ENCODE measurements around the gene B3GNT2.

Gene B3GNT2

GRCh38 chr2:62207491-62207890 lies 11.6 kb downstream of the B3GNT2 start:
- no peak for DNase-seq

GRCh38 chr2:62208074-62208757 lies 12.3 kb downstream of the B3GNT2 start:
- DNase-seq, result no peak

DNA sequence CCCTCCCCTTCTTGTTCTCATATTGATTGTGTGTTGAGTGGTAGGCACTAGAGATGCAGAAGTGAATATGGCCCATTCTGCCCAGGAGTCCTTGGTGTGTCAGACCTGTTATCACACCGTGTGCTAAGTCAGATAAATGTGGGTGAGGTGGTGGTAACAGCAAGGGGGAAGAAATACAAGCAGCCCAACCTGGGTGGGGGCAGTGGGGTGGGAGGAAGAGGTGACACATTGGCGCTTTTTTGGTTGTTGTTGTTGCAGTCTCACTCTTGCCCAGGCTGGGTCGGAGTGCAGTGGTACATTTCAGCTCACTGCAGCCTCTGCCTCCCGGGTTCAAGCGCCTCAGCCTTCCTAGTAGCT lies 12.8 kb downstream of the B3GNT2 start:
- DNase-seq, result peak; percentile 58

DNA sequence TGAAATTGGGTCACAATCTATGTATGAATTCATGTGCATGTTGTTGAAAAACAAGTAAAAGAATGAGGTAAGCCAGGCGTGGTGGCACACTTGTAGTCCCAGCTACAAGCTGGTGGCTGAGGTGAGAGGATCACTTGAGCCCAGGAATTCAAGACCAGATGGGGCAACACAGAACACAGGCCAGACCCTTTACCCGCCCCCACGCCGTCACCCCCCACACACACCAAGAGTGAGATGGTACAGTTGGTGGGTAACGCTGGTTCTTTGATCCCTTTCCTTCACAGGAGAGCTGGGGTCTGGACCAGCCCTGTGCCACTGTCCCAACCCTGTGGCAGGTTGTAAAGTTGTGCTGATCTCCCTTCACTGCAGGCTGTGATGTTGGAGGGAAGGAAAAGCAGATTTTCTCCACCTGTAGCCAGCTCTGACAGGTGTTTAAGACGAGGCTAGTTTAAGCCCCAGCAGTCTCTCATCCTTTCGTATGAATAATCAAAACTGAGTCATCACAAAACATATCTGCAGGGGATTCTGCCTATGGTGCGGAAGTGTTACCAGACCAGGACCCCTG lies 13.6 kb downstream of the B3GNT2 start:
- DNase-seq, result no peak

GRCh38 chr2:62215306-62216064 lies 19.6 kb downstream of the B3GNT2 start:
- DNase-seq, result no peak

GRCh38 chr2:62216113-62216512 lies 20.2 kb downstream of the B3GNT2 start:
- DNase-seq, result no peak

- DNase-seq, result no peak
These were observed 20.7 kb downstream of the B3GNT2 start for GRCh38 chr2:62216616-62217015.

DNA sequence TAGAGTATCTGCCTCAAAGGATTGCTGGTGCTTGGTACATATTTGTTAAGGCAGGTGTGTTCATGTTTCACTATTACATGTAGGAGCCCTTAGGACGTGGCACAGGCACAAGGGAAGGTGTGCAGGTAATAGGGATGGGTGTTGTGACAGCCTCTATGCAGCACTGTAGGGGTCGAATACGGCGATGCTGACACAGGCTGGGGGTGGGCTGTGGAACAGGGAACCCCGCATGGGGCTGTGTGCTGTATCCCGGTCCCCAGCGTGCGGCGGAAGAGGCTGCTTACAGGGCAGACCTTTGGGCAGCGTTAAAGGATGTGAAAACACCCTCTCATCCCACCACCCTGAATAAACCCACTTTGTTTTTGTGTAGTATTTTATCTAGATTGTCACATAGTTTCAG lies 21.5 kb downstream of the B3GNT2 start:
- DNase-seq, result no peak

GRCh38 chr2:62217970-62218369 lies 22.1 kb downstream of the B3GNT2 start:
- DNase-seq, result no peak

- no peak for DNase-seq
These were observed 23.7 kb downstream of the B3GNT2 start for GRCh38 chr2:62219407-62220159.

DNA sequence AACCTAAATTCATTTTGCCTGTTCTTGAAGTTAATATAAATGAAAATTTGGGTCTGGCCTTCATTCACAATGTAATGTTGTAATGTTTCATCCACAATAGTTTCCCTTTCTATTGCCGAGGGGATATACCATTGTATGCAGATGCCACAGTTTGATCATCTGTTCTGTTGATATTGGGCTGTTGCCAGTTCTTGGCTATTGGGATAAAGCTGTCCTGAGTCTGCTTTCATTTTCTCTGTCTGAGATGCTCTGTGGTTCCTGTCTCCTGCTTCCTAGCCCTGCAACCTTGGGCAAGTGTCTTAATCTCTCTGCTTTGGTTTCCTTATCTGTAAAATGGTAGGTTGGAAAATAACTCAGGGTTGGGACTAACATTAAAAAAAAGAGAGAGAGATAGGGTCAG lies 25.2 kb downstream of the B3GNT2 start:
- DNase-seq, result no peak

DNA sequence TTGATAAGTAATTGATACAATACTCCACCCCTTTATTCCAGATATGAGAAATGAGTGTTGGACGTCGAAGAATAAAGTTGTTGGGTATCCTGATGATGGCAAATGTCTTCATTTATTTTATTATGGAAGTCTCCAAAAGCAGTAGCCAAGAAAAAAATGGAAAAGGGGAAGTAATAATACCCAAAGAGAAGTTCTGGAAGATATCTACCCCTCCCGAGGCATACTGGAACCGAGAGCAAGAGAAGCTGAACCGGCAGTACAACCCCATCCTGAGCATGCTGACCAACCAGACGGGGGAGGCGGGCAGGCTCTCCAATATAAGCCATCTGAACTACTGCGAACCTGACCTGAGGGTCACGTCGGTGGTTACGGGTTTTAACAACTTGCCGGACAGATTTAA lies 26.3 kb downstream of the B3GNT2 start:
- DNase-seq, result no peak

DNA sequence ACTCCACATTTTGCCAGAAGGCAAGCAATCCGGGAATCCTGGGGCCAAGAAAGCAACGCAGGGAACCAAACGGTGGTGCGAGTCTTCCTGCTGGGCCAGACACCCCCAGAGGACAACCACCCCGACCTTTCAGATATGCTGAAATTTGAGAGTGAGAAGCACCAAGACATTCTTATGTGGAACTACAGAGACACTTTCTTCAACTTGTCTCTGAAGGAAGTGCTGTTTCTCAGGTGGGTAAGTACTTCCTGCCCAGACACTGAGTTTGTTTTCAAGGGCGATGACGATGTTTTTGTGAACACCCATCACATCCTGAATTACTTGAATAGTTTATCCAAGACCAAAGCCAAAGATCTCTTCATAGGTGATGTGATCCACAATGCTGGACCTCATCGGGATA lies 26.8 kb downstream of the B3GNT2 start:
- DNase-seq, result no peak

- no peak for DNase-seq
These were observed 29.1 kb downstream of the B3GNT2 start for GRCh38 chr2:62224976-62225375.

GRCh38 chr2:62227386-62228075 lies 31.6 kb downstream of the B3GNT2 start:
- no peak for DNase-seq

DNA sequence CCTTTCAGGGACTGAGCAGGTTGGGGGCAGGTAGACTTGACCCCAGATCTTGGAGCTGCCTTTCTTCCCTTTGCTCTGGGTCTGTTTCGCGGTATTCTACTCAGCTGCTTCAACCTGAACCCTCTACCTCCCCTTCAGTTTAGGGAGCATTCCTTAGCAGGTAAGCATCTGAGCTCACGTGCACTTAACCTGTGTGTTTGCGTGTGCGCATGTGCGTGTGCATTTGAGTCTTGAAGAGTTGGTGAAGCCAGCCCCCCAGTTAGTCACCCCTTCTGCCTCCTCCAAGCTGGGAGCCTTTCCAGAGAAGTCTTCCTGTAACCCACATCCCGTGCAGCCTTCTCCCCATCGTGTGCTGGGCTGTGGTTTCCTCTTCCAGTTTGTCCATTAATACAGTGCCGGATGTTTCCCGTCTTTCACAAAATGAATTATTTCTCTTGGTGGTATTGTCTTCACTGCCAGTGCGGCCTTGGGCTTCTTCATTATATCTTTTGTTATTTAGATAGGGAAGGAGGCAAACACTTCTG lies 33.2 kb downstream of the B3GNT2 start:
- DNase-seq, result no peak

GRCh38 chr2:62231541-62231940 lies 35.6 kb downstream of the B3GNT2 start:
- DNase-seq, result no peak

DNA sequence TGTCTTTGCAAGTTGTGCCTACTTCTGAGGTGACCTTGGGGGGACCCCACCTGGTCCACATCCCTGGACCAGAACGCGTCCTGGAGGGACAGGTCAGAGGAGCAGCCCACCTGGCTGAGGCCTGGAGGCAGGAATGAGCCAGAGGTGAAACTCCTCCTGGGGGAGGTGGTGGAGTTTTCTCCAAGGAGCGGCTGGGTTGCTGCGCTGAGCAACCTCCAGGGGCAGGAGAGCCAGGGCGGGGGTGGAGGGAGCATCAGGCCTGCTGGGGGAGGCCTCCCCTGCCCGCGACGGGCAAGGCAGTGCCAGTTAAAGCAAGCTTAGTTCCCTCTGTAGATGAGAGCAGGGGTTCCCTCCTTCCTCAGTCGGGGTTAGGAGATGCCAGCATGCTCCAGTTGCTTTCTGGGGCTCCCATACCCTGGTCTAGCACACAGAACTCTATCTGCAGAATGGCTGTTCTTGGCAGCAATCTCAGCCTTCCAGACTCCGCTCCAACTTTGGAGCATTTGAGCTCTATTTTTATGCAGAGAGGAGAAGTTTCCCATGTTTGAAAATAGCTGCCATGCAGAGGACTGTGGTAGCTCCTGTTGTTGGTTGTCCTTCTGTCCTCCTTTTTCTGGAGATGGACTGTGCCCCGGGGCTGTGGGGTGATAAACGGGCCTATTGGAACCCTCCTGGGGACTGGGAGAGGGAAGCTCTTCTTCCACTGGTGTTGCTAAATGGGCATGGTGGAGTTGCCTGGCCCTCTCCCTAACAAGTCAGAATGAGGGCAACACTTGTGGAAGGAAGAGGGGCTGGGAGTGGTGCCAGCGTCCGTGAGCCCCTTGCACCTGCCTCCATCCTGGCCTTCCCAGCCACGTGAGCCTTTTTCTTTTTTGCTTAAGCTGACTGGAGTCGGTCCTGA lies 39.1 kb downstream of the B3GNT2 start:
- DNase-seq, result no peak

- no peak for DNase-seq
These were observed 40.6 kb downstream of the B3GNT2 start for GRCh38 chr2:62236499-62236898.

DNA sequence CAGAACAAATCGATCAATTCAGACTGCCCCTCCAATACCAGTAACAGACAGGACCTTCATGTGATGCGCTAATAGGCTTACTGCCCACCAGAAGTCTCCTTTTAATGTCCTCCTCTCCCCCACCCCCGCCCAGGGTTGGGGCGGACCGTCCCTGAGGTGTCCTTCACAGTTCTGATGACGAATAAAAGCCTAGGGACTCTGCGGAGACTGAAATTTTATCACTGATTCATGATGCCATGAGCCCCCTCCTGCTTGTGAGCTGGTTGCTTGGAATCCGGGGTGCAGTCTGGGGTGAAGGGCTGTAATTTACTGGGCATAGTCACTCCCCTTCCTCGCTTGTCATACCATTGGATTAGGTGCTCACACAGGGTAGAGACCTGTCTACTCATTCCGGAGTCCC lies 42.3 kb downstream of the B3GNT2 start:
- no peak for DNase-seq

DNA sequence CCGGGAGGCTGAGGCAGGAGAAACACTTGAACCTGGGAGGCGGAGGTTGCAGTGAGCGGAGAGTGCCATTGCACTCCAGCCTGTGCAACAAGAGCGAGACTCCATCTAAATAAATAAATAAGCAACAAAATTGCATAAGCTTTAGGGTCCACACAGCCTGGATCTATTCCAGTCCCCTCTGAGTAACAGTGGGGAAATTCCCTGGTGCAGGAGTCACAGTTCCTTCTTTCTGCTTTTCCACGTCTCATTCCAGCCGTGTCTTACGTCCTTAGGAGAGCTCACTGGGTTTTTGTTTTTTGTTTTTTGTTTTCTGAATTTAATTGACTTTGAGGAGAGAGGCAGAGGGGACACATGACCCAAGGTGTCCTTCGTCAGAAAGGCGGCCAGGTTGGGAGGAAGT lies 44.6 kb downstream of the B3GNT2 start:
- no peak for DNase-seq

- DNase-seq, result no peak
These were observed 48.1 kb downstream of the B3GNT2 start for GRCh38 chr2:62243983-62244382.
